Amniotic epithelial cell (primary cell): Measurements from ENCODE around the gene RLIM.
A peak's percentile ranks its signal among the peaks of the same experiment; 100 is the strongest.
"Not testable (repeated sequence)": the region's sequence is repeated elsewhere in the genome, so short reads cannot be mapped to it uniquely, and the experiment has no call there.

Experiments used
- DNase-seq: peaks from one replicate; pipeline ENCODE4 v3.0.0-alpha.2; 2010; ENCODE audit warnings: low read depth

RLIM gene, protein sequence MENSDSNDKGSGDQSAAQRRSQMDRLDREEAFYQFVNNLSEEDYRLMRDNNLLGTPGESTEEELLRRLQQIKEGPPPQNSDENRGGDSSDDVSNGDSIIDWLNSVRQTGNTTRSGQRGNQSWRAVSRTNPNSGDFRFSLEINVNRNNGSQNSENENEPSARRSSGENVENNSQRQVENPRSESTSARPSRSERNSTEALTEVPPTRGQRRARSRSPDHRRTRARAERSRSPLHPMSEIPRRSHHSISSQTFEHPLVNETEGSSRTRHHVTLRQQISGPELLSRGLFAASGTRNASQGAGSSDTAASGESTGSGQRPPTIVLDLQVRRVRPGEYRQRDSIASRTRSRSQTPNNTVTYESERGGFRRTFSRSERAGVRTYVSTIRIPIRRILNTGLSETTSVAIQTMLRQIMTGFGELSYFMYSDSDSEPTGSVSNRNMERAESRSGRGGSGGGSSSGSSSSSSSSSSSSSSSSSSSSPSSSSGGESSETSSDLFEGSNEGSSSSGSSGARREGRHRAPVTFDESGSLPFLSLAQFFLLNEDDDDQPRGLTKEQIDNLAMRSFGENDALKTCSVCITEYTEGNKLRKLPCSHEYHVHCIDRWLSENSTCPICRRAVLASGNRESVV

DNA sequence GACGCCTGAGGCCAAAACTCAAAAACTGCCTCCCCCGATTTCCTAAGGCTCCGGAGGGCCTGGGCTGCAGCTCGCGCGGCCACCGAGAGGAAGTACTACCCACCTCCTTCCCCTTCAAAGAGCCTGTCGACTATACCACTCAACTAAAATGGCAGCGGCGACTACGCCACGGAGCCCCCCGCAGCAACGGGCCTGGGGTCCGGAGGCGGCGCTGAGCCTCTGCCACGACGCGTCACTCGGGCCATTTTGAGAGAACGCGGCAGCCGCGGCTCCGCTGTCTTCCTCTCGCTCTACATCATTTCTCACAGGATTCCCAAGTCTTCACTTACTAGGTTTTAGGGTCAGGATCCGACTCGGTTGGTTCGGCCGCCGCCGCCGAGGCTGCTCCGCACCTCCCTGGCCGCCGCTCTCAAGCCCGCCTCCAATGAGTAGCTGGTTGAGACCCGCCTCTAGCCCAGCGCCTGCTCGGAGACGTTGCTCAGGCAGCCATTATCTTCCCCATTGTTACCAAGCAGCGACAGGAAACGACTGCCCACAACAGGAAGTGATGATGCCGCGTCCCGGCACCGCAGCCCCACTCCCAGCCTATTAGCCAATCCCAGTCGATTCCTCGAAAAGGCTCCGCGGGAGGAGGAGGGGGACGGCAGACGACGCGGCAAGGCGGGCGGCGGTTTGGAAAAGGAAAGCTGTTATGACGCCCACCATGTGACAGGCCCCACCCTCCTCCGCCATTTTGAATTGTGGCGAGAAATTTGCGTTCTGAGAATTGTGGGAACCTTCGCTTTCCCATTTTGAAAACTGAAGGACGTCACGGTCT, at the start of gene RLIM:
Gene RLIM, minus strand, starts transcription at position 532 of the 817 bp plus-strand sequence. CDS start 18,647 bp downstream, outside the sequence.
- peak; percentile 94 for DNase-seq

DNA sequence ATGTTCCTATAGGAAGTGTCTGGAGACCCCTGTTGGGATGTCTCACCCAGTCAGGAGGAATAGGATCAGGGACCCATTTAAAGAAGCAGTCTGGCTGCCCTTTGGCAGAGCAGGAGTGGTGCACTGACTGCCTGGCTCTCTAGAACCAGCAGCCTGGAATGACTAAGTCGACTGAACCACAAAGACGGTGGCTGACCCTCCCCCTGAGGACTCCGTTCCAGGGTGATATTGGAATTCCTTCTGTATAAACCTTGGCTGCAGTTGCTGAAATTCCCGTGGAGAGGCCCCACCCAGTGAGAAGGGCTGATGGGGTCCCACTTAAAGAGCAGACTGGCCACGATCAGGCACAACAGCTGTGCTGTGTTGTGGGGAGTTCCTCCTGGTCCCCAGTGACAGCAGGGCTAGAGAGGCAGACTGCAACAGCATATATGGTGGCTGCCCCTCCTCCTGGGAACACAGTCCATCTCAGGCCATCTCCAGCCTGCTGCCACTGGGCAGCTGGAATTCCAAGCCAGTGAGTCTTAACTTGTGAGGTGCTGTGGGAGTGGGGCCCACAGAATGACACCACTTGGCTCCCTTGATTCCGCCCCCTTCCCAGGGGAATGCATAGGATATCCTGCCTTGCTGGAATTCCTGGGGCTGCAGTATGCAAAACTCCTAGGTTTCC, 41.8 kb upstream of the RLIM start:
- DNase-seq: no peak

DNA sequence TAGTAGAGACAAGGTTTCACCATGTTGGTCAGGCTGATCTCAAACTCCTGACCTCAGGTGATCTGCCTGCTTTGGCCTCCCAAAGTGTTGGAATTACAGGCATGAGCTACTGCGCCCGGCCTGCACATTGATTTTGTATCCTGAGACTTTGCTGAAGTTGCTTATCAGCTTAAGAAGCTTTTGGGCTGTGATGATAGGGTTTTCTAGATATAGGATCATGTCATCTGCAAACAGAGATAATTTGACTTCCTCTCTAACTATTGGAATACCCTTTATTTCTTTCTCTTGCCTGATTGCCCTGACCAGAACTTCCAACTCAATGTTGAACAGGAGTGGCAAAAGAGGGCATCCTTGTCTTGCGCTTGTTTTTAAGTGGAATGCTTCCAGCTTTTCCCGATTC, 40.5 kb upstream of the RLIM start:
- not testable (repeated sequence) for DNase-seq

DNA sequence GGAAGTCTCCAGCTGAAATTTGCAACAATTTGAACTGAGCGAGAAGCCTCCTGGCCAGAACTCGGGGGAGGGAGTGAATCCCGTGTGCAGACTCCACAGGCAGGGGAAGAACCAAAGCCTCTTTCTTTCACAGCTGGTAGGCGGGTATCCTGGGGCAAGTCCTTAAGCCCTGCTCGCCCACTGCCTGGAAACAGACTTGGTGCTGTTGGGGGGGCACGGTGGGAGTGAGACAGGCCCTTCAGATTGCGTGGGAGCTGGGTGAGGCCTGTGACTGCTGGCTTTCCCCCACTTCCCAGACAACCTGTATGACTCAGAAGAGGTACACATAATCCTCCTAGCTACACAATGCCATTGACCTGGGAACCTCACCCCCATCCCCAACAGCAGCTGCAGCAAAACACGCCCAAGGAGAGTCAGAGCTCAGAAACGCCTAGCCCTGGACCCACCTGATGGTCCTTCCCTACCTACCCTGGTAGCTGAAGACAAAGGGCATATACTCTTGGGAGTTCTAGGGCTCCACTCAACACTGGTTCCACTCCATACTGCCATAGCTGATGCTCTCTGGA, 22.4 kb upstream of the RLIM start:
- no peak for DNase-seq

DNA sequence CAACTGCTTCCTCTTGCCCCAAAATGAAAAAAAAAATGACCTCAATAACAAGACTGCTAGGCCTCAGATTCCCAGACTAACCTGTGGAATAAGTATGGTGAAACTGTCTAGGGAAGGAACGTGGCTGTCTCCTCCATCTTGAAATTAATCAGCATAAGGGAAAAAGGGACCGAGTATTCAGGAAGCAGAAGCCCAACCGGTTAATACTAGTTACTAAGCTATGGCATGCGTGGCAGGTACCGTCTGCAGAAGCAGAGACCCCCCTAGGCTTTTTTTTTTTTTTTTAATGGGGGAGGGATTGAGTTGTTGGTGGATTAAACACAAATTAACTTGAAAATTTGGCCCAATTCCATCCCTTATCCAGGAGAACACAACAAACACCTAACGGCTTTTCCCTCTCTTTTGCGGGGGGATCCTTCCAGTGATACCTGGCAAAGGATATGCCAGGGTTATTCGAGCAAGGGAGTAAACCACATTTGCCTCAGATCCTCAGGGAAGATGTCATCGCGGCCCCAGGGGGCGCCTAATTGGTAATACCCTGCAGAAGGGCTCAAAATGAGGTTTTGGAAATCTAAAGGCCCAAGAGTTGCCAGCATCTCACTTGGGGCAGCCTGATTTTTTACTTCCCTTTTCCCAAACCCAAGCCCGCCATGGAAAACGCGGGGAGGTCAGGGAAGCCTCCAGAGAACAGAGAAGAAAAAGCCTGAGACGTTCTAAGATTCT, 893 bp downstream of the RLIM start:
- DNase-seq: peak; percentile 50

DNA sequence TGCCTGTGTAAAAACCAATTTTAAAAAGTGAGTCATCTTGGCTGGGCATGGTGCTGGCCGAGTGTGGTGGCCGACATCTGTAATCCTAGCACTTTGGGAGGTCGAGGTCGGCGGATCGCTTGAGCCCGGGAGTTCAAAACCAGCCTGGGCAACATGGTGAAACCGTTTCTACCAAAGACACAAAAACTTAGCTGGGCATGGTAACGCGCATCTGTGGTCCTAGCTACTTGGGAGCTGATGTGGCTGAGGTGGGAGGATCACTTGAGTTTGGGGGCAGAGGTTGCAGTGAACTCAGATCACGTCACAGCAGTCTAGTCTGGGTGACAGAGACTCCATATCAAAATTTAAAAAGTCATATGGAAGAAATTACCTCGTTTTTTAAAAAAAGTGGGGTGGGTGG, 7.6 kb downstream of the RLIM start:
- no peak for DNase-seq

DNA sequence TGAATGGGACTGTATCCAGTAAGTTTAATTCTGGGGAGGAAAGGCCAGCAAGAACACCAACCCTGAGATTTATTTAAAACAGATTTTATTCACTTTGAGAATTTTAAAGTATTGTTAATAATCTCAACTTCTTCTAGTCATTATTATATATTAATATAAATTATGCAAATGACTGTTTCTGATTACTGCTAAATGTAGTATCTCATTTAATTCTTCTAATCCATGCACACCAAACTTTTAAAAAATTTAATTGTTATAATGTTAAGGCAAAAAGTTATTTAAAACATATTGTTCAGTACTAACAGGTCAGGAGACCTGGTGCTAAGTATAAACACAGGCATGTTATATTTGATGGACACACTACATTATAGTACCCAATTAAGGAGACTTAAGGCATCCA, 8.1 kb downstream of the RLIM start:
- no peak for DNase-seq

DNA sequence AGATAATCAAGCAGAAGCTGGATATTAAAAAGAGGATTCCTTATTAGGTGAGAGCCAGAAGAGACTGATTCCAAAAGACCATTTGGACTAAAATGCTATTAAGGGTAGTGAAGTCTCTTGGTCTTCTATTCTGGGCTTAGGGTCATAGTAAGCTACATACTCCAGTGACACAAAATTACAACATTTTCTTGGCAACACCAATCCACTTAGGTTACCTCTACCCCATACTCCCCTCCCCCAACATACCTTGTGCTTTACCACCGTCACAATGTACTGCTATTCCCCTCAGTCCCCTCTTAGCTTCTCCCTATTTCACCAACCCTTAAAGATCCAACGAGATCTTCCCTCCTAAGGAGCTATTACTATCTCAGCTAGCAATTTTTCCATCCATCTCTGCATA, 11.4 kb downstream of the RLIM start:
- no peak for DNase-seq

DNA sequence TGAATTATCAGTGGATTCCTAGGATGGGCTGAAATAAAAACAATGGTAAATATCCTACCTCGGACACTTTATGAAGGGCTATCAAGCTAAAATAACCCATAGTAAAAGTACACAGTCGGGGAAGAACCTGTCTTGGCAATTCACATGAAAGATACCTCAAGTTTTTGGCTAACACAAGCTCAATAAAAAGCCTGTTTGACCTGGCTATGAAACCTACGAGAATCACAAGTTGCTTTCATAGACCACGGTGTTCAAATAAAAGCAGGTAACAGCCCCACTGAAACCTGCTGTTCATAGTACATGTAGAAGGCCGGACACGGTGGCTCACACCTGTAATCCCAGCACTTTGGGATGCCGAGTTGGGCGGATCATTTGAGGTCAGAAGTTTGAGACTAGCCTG, 12.3 kb downstream of the RLIM start:
- no peak for DNase-seq

DNA sequence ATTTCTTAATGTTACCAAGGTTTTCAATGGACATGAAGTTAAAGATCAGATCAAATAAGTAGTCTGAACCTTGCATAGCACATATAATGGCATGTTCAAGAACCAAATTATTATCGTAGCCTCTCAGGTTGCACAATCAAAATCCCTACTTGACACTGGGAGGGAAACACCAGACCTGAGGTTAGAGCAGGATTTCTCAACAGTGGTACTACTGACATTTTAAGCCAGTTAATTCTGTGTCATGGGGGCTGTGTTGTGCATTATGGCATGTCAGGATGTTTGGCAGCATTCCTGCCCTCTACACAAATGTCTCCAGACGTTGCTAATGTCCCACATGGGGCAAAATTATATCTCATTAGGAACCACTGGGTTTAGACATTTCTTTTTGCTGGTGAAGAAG, 20.8 kb downstream of the RLIM start:
- peak; percentile 80 for DNase-seq

DNA sequence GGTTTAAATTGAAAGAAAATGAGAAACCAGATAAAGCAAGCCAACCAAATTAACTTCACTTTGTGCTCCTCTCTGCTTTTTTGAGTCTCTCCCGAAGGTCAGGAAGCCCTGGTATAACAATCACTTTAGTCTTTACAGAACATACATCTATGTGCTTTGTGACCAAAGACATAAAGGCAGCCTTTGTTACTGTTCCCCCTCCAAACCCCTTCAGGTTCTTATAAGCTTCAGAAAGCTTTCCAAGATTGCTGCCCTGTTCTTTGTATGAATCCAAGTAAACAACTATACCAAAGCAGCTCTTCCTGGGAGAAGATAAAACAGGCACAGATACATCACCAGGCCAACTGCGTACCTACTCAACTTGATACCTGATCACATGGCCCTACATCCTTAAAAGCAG, 28.7 kb downstream of the RLIM start:
- DNase-seq: no peak

DNA sequence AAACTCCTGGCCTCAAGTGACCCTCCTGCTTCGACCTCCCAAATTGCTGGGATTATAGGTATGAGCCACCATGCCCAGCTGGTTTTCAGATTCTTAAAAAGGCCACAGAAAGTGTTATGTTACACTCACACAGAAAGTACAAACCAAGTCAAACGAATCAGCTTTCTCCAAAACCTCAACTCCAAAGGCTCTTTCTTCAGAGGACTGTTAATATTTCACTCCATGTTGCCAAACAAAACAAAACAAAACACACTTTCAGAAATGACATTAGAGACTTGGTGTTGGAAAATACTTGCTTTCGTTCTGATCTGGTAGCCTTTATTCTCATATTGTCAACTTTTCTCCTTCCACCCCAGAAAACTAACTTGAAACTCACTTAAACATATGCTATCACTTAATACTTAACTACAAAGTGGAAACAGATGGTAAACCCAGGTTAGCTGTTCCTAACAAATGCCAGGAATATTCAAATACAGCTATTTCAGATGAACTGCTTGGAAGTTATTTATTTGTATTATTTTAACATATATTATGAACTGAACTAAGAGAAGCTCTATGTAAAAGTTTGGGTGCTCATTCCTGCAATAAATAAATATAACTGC, 34.7 kb downstream of the RLIM start:
- DNase-seq: no peak

DNA sequence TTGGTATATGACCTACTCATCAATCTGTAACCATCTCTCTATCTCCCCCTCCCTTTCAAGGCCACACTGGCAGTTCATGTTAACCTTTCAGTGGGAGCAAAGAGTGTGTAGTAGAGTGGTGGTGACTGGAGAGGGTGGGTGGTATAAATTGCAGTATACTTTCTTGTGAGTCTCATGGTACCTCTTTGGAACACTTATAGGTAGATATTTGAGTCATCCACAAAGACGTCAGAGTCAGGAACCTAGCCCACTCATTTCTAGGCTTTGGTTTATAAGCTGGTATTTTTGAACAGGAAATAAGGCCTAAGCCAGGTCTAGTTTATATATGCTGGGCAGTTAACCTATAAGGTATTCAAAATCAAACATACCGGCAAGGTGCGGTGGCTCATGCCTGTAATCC, 36.3 kb downstream of the RLIM start:
- DNase-seq: no peak

DNA sequence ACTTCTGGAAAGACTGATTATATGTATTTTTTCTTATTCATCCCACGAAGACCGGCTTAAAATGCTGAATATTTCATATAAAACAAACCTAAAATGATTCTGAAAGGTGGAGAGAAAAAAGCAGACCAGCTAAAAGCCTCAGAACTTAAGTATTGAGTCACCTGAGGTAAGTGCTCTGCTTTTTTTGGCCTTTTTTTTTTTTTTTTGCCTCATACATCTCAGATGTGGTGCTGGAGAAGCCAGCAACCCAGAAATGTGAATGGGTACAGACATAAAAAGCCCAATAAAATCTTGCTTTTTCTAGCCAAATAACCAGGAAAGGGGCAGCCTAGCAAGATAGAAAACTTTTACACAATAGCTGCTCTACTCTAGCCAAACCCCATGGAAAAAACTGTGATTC, 57.0 kb downstream of the RLIM start:
- no peak for DNase-seq

DNA sequence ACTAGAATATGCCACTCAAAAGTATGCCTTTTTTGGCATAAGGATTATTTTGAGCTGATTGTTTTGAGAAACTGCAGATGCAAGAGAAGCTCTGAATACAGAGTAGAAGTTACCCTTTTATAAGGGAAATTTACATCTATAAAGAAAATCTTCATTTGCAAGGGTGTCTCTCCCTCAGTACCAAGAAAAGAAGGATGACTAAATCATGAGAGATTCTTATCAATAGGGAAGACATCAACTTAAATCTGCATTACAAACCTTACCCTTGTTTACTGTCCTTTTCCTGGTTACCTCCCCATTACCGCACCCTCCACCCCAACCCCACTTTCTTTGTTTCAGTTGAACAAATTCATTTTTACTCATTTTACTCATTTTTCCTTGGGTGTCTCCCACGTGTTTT, 62.5 kb downstream of the RLIM start:
- no peak for DNase-seq

DNA sequence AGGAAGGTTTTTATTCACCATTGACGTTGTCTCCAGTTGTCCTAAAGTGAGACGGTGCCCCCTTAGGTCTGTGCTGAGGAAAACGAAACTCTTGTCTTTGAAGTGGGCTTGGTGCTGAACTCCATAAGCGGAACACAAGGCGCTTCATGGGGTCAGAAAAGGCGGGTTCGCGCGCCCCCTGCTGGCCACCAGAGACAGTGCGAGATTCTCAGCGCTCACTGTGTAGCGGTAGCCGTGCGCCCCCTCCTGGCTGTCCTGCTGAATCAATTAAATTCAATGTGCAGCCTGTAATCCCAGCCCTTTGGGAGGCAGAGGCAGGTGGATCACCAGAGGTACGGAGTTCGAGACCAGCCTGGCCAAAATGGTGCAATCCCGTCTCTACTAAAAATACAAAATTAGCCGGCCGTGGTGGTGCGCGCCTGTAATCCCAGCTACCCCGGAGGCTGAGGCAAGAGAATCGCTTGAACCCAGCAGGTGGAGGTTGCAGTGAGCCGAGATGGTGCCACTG, 64.1 kb downstream of the RLIM start:
- peak; percentile 47 for DNase-seq

DNA sequence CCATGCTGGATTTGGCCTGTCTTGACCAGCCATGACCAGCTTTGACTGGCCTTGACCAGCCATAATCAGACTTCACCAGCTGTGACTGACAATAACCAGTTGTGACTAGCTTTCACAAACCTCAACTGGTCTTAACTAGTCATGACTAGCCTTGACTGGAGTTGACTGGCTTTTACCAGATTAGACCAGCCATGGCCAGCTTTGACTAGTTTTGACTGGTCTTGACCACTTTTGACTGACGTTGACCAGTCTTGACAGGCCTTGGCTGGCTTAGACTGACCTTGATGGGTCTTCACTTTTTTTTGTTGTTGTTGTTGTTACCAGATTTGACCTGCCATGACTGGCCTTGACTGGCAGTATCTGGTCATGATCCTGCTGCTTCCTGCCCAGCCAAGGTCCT, 67.4 kb downstream of the RLIM start:
- DNase-seq: no peak

DNA sequence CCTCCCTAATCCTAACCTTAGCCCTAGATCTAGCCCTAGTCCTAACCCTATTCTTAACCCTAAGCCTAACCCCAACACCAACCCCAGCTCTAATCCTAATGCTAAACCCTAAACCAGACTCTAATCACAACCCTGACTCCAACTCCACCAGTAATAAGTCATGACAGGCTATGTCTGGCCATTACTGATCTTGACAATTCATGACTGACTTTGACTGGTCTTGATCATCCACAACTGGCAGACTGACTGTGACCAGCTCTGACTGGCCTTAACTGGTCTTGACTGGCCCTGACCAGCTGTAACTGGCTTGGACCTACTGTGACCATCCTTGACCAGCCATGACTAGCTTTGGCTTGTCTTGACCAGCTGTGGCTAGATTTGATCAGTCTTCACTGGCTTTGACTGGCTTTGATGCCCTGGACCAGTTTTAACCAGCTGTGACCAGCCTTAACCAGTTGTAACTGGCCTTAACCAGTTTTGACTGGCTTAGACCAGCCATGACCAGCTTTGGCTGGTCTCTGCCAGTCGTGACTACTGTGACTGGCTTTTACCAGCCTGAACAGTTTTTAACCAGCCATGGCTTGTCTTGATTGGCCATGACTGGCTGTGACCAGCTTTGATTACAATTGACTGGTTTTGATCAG, 68.4 kb downstream of the RLIM start:
- no peak for DNase-seq

DNA sequence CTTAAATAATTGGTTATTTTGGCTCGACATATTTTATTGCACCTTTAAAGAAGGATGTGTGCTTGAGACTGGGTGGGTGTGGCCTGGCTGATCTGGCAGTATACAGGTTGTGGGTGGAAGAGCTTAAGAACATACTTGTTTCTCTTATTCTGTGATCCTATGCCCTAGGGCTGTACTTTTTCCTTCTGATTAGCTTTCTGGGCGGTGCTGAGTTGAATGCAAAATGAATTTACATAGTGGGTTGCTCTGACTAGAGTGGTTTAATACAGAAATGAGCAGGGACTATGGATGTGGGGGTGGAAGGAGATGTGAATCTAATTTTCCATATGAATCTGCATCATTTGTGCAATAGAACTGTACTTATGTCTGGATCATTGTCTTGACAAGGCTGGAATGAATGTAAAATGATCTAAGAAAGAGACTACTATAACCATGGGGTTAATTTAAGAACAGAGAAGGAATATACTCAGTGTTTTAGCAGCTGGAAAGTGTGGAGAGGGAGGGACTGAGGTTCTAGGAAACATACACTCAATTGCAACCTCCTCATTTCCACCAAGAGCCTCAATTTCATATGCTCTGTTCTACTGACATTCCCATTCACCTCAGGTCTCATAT, 73.7 kb downstream of the RLIM start:
- no peak for DNase-seq
